Stomach (tissue), 9 donors: ENCODE results near the gene RCBTB2. TPM values are rescaled to one million over a fixed set of nuclear protein-coding genes. Genes with fewer than 3 reads are reported as not detected.

Experiments
- DNase-seq, 2 donors: peaks; one replicate each; pipeline versions ENCODE4 v3.0.0 to v3.0.0-alpha.2; 2013 to 2019
- H3K27ac ChIP-seq, 5 donors: fragments of 200-600 bp in 4 of 5; sonication (generic) in 4 of 5; one replicate each; pipeline ENCODE4 v1.5.1; 2013 to 2019; ENCODE audit warnings: mild to moderate bottlenecking in 1 of 5, moderate library complexity in 1 of 5
- H3K27me3 ChIP-seq, 3 donors: fragments of 200-600 bp; sonication (generic); one replicate each; pipeline ENCODE4 v1.5.1; 2017 to 2019; ENCODE audit warnings: mixed run types in 1 of 3
- H3K36me3 ChIP-seq, 4 donors: fragments of 200-600 bp; sonication (generic); 1 replicate in 3 of 4; 2 replicates in 1 of 4; pipeline ENCODE4 v1.5.1; 2016 to 2019
- H3K4me1 ChIP-seq, 4 donors: fragments of 200-600 bp; sonication (generic); one replicate each; pipeline ENCODE4 v1.5.1; 2016 to 2019
- H3K4me3 ChIP-seq, 4 donors: fragments of 200-600 bp; sonication (generic) in 3 of 4; one replicate each; pipeline ENCODE4 v1.5.1; 2016 to 2019; ENCODE audit warnings: mild to moderate bottlenecking in 1 of 4
- H3K9me3 ChIP-seq, 4 donors: fragments of 200-600 bp; sonication (generic); one replicate each; pipeline ENCODE4 v1.5.1; 2016 to 2019
- CTCF ChIP-seq, 7 experiments: fragments of 450-650 bp in 4 of 7; fragments of 200-600 bp in 3 of 7; sonication (generic) in 3 of 7; IDR thresholded peaks; one replicate each; pipeline ENCODE4 v1.5.1; 2016 to 2019; ENCODE audit warnings: antibody characterized with exemption in 7 of 7, control low read depth in 2 of 7, mild to moderate bottlenecking in 1 of 7
- EP300 ChIP-seq: sonication (generic); formaldehyde crosslinking; IDR thresholded peaks from one replicate; pipeline ENCODE4 v1.6.1; 2017; ENCODE audit warnings: antibody characterized with exemption
- POLR2A ChIP-seq, 4 donors: fragments of 450-650 bp; IDR thresholded peaks; one replicate each; pipeline ENCODE4 v1.6.1; 2016; ENCODE audit warnings: antibody characterized with exemption in 4 of 4, control low read depth in 2 of 4, mild to moderate bottlenecking in 1 of 4, moderate library complexity in 1 of 4
- POLR2AphosphoS5 ChIP-seq, 3 donors: sonication (generic); formaldehyde crosslinking; IDR thresholded peaks; one replicate each; pipeline ENCODE4 v1.6.1; 2016; ENCODE audit warnings: antibody characterized with exemption in 3 of 3
- WGBS, 5 donors: extraction: QIAGEN DNeasy Blood & Tissue Kit in 3 of 5; methylation state at CpG; one replicate each; pipeline versions ENCODE4 v1.1.5 to v1.1.7; 2013 to 2018; 5-methylcytosine and 5-hydroxymethylcytosine counted together
- intact Hi-C: fragments of 100-400 bp; cut with DNase I; formaldehyde crosslinking; loops from one replicate; pipeline ENCODE4 v1.15.1; 2023; ENCODE audit warnings: low total_unique reads
- polyA plus RNA-seq, 3 donors: library from polyadenylated mRNA; stranded (reverse); fragments of 200-250 nt; gene quantifications; one replicate each; pipeline ENCODE4 v1.2.3, GENCODE V29; 2013
- total RNA-seq, 5 donors: library from RNA; depleted of rRNA; stranded (reverse); fragments of >200 nt; gene quantifications; one replicate each; pipeline versions ENCODE4 v1.1.0 to v1.2.3, GENCODE V29; 2014 to 2016
- donor health status: healthy with polysubstance abuse.
- donor health status: Bipolar disorder and iron deficiency.
- donor health status: healthy.

The RCBTB2 gene
- total and polyA plus RNA-seq, 8 donors = 0.29 to 56.6 (median 7.6) TPM

GRCh38 chr13:48531416-48532255, 1.2 kb downstream of the RCBTB2 start:
- 31 to 37% (median 32%) methylated on average over 19 of the region's 19 CpGs for WGBS, 5 donors
- TF ChIP-seq POLR2AphosphoS5 (IDR thresholded peaks at IDR 0.05) = no peak
- no peak for TF ChIP-seq CTCF (IDR thresholded peaks at IDR 0.05)
- Histone ChIP-seq H3K9me3 (no peaks in the 10 kb centered on the region), H3K36me3 (no peaks in the 10 kb centered on the region), H3K4me1 (peaks cover 7 to 30% (median 18%) of the 10 kb centered on the region in 4 donors), H3K4me3 (peak overlapping the region; percentile 60 to 77 (median 71)), H3K27me3 (no peaks in the 10 kb centered on the region), H3K27ac (peak overlapping the region; percentile 93 to 98 (median 98))
- intact Hi-C loops = no loop called here
- DNase-seq = peak in 1 of 2 donors; percentile 12

GRCh38 chr13:48530833-48531232, 2.0 kb downstream of the RCBTB2 start:
- Histone ChIP-seq H3K9me3 (no peaks in the 10 kb centered on the region), H3K27me3 (no peaks in the 10 kb centered on the region), H3K36me3 (no peaks in the 10 kb centered on the region), H3K4me1 (peaks cover 7 to 30% (median 18%) of the 10 kb centered on the region in 4 donors), H3K4me3 (no peak overlapping the region), H3K27ac (peak overlapping the region in 1 of 5 donors; percentile 98)
- 86 to 94% (median 91%) methylated on average over 6 of the region's 6 CpGs for WGBS, 5 donors
- TF ChIP-seq POLR2AphosphoS5 (IDR thresholded peaks at IDR 0.05) (no peak), POLR2A (IDR thresholded peaks at IDR 0.05) (no peak), CTCF (IDR thresholded peaks at IDR 0.05) (no peak), EP300 (no peak)
- intact Hi-C loops = no loop called here
- DNase-seq = no peak

- H3K27ac ChIP-seq = peak overlapping the region in 1 of 5 donors; percentile 36
- no peaks in the 10 kb centered on the region for H3K36me3 ChIP-seq
- no peak for TF ChIP-seq POLR2A (IDR thresholded peaks at IDR 0.05)
- no peak for TF ChIP-seq EP300
- TF ChIP-seq POLR2AphosphoS5 (IDR thresholded peaks at IDR 0.05) = no peak
- no peak for TF ChIP-seq CTCF (IDR thresholded peaks at IDR 0.05)
- DNase-seq = no peak
- peaks cover 7 to 29% (median 15%) of the 10 kb centered on the region in 4 donors for H3K4me1 ChIP-seq
- 79 to 83% (median 81%) methylated on average over 3 of the region's 3 CpGs for WGBS, 5 donors
- intact Hi-C loops = no loop called here
- H3K27me3 ChIP-seq = no peaks in the 10 kb centered on the region
- H3K9me3 ChIP-seq = no peaks in the 10 kb centered on the region
- no peak overlapping the region for H3K4me3 ChIP-seq
Observed at GRCh38 chr13:48528720-48529119, 4.2 kb downstream of the RCBTB2 start.

- intact Hi-C loops = no loop called here
- H3K27me3 ChIP-seq = no peaks in the 10 kb centered on the region
- peak in 1 of 2 donors; percentile 36 for DNase-seq
- TF ChIP-seq EP300 (no peak), POLR2A (IDR thresholded peaks at IDR 0.05) (no peak), POLR2AphosphoS5 (IDR thresholded peaks at IDR 0.05) (peak in 2 of 3 donors; percentile 5 to 9), CTCF (IDR thresholded peaks at IDR 0.05) (no peak)
- no peaks in the 10 kb centered on the region for H3K9me3 ChIP-seq
- peak overlapping the region in 2 of 5 donors; percentile 35 to 36 for H3K27ac ChIP-seq
- no peaks in the 10 kb centered on the region for H3K36me3 ChIP-seq
- H3K4me1 ChIP-seq = peaks cover under 1 to 22% (median 10%) of the 10 kb centered on the region in 4 donors
- 29 to 53% (median 41%) methylated on average over 2 of the region's 2 CpGs for WGBS, 5 donors
- H3K4me3 ChIP-seq = no peak overlapping the region
Observed at GRCh38 chr13:48527955-48528354, 4.9 kb downstream of the RCBTB2 start.
